ENCODE measurements around the gene HMCN2.

Gene HMCN2

DNA sequence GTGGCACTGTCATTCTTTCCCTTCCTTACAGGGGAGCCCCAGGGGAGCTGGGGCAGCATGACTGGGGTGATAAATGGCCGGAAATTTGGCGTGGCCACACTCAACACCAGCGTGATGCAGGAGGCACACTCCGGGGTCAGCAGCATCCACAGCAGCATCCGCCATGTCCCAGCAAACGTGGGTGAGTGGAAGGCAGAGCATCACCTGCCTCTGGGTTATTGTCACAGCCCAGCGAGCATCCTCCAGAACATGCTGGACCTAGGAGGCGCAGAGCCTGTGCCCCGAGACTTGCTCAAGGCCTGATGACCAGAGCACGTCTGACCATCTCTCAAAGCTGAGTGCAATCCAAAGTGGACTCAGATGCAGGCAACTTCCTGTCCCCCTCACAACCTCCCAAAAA lies 157.0 kb downstream of the HMCN2 start:
- TF ChIP-seq, protein P1, sequence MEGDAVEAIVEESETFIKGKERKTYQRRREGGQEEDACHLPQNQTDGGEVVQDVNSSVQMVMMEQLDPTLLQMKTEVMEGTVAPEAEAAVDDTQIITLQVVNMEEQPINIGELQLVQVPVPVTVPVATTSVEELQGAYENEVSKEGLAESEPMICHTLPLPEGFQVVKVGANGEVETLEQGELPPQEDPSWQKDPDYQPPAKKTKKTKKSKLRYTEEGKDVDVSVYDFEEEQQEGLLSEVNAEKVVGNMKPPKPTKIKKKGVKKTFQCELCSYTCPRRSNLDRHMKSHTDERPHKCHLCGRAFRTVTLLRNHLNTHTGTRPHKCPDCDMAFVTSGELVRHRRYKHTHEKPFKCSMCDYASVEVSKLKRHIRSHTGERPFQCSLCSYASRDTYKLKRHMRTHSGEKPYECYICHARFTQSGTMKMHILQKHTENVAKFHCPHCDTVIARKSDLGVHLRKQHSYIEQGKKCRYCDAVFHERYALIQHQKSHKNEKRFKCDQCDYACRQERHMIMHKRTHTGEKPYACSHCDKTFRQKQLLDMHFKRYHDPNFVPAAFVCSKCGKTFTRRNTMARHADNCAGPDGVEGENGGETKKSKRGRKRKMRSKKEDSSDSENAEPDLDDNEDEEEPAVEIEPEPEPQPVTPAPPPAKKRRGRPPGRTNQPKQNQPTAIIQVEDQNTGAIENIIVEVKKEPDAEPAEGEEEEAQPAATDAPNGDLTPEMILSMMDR (IDR thresholded peaks at IDR 0.05; ENCODE audit: insufficient read depth, low read depth, low read length, missing control alignments): no peak
- no peak for DNase-seq (ENCODE audit: low read depth)
- no peak overlapping the region for H3K4me3 ChIP-seq (ENCODE audit: low read depth, low read length)

DNA sequence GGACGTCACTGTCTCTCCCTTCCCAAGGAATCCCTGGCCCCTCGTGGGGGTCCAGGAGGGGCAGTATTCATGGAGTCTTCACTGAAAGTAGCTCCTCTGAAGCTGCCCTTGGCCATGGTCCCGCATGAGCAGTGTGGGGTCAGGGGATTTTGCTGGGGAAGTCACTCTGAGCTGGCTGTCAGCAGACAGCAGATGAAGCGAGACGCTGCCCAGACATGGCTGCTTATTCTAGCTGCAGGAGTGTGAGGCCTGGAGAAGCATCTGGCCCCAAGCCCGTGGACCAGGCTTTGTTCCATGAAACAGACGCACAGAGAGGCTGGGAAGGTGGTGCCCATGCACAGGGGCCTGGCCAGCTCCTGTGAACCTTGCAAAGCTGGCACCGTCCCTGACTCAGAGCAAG lies 157.7 kb downstream of the HMCN2 start:
- no peak overlapping the region for H3K4me3 ChIP-seq (ENCODE audit: low read depth, low read length)
- TF ChIP-seq, protein P1 (IDR thresholded peaks at IDR 0.05; ENCODE audit: insufficient read depth, low read depth, low read length, missing control alignments): no peak
- peak; percentile 28 for DNase-seq (ENCODE audit: low read depth)

DNA sequence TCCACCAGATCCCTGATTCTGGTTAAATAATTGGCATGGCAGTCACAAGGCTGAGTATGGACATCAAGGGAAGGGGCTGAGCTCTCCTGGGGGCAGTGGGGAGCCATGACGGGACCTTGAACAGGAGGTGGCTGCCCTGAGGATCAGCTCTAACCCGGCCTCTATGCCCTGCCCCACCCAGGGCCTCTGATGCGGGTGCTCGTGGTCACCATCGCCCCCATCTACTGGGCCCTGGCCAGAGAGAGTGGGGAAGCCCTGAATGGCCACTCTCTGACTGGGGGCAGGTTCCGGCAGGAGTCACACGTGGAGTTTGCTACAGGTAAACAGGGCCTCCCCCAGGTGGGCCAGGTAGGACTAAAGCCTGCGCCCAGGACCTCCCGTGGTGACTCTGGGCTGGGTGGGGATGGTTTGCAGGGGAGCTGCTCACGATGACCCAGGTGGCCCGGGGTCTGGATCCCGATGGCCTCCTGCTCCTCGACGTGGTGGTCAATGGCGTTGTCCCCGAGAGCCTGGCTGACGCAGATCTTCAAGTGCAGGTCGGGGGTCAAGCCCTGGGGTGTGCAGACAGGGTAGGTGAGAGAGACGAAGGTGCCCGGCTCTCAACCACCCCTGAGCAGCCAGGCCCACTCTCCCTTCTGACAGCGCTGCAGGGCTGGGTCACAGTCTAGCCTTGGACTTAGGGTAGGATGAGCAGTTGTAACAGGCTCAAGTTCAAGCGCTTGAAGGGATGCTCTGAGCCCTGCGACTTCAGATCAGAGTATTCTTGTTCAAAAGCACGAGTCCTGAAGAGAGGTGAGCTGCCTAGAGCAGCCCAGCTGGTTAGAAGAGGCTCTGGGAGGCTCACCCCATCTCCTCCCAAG lies 159.3 kb downstream of the HMCN2 start:
- TF ChIP-seq, protein P1 (IDR thresholded peaks at IDR 0.05; ENCODE audit: insufficient read depth, low read depth, low read length, missing control alignments): no peak
- no peak for DNase-seq (ENCODE audit: low read depth)

DNA sequence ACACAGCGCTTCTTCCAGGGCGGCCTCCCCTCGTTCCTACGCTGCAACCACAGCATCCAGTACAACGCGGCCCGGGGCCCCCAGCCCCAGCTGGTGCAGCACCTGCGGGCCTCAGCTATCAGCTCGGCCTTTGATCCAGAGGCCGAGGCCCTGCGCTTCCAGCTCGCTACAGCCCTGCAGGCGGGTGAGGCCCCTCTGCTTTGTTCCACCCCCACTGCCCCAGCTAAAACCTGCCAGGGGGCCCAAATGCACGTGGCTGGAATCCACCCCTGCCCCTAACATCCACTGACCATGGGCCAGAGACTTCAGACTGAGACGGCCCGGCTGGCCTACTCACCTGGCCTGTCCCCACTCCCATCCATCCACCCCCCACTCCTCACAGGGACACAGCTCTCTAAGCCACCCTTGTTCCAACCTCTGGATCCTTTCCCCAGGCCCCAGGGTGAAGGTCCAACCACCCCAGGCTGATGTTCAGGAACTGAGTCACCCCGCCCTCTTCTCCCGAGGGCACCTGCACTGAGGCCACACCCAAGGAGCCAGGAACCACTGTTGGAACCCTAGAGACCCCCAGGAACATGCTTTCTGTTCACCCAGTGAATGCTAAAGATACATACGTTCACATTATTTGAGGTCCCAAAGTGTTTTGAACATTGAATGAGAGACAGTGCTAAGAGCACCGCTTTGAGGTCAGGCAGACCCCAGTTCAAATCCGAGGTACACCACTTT lies 160.3 kb downstream of the HMCN2 start:
- TF ChIP-seq, protein P1 (IDR thresholded peaks at IDR 0.05; ENCODE audit: insufficient read depth, low read depth, low read length, missing control alignments): no peak
- DNase-seq (ENCODE audit: low read depth): no peak
- H3K4me3 ChIP-seq (ENCODE audit: low read depth, low read length): no peak overlapping the region

More for the DNA sequence above, 159.3 kb downstream of the HMCN2 start:
- no peak overlapping the region for H3K4me3 ChIP-seq (ENCODE audit: low read depth, low read length)

DNA sequence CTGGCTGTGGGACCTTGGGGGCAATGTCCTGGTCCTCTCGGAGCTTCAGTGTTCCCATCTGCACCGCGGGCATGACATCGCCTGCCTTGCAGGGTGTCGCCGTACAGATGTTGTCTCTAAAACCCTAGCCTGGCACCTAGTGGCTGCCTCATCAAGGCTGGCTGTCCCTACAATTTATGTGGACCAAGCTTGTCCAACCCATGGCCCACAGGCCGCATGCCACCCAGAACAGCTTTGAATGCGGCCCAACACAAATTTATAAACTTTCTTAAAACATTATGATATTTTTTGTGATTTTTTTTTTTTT lies 160.9 kb downstream of the HMCN2 start:
- TF ChIP-seq, protein P1 (IDR thresholded peaks at IDR 0.05; ENCODE audit: insufficient read depth, low read depth, low read length, missing control alignments): no peak
- H3K4me3 ChIP-seq (ENCODE audit: low read depth, low read length): no peak overlapping the region
- no peak for DNase-seq (ENCODE audit: low read depth)

DNA sequence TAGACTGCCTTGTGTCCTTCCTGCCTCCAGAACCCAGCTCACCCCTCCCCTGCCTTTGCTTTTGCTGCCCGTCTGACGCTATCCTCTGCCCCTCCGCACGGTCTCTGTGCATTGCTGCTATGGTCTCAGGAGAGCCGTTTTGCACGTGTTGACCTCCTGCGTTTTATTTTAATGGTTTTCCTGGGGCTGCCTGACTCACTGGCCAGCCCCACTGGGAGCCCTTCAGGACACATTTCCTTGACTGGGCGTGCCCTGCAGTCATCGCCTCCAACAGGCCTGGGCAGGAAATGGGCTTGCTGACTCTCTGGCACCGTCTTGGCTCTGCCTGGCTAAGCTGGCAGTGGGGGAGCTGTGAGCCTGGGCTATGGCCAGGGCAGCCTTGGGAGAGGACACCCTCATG lies 161.3 kb downstream of the HMCN2 start:
- TF ChIP-seq, protein P1 (IDR thresholded peaks at IDR 0.05; ENCODE audit: insufficient read depth, low read depth, low read length, missing control alignments): no peak
- DNase-seq (ENCODE audit: low read depth): no peak
- no peak overlapping the region for H3K4me3 ChIP-seq (ENCODE audit: low read depth, low read length)

All from GM12865 (cell line).